OCI-LY1 (cell line): ENCODE data around the gene RTBDN.

Source experiments
- H2AFZ ChIP-seq: fragments of 200-600 bp; sonication (generic), shearing (Covaris generic); 2 replicates; pipeline ENCODE4 v1.6.0; 2014; ENCODE audit warnings: antibody characterized with exemption, mild to moderate bottlenecking, low read length
- H3F3A ChIP-seq: fragments of 200-600 bp; sonication (generic), shearing (Covaris generic); 2 replicates; pipeline ENCODE4 v1.6.0; 2014; ENCODE audit warnings: mild to moderate bottlenecking, antibody characterized with exemption, low read length, moderate library complexity; ENCODE audit not compliant: insufficient read depth
- H3K27ac ChIP-seq: fragments of 200-600 bp; sonication (generic); 2 replicates; pipeline ENCODE4 v1.5.1; 2014; ENCODE audit warnings: low read length, mixed run types, mild to moderate bottlenecking, low read depth; ENCODE audit not compliant: poor library complexity, severe bottlenecking
- H3K27me3 ChIP-seq: fragments of 200-600 bp; sonication (generic); 2 replicates; pipeline ENCODE4 v1.6.0; 2014; ENCODE audit warnings: antibody characterized with exemption, mild to moderate bottlenecking, low read length, moderate library complexity; ENCODE audit not compliant: insufficient read depth
- H3K36me3 ChIP-seq: fragments of 200-600 bp; sonication (generic); 2 replicates; pipeline ENCODE4 v1.6.1; 2014; ENCODE audit warnings: mild to moderate bottlenecking, antibody characterized with exemption, low read length, moderate library complexity, mixed read lengths; ENCODE audit not compliant: insufficient read depth
- H3K4me1 ChIP-seq: fragments of 200-600 bp; sonication (generic); 2 replicates; pipeline ENCODE4 v1.5.1; 2014; ENCODE audit warnings: mild to moderate bottlenecking, low read length, moderate library complexity; ENCODE audit not compliant: insufficient read depth, severe bottlenecking
- H3K4me2 ChIP-seq: fragments of 200-600 bp; sonication (generic), shearing (Covaris generic); 2 replicates; pipeline ENCODE4 v1.6.1; 2014; ENCODE audit warnings: low read length
- H3K4me3 ChIP-seq: fragments of 200-600 bp; sonication (generic); 2 replicates; pipeline ENCODE4 v1.5.1; 2014; ENCODE audit warnings: low read length, low read depth, mild to moderate bottlenecking, mixed read lengths; ENCODE audit not compliant: poor library complexity, severe bottlenecking
- H3K79me2 ChIP-seq: fragments of 200-600 bp; shearing (Covaris generic); 2 replicates; pipeline ENCODE4 v1.6.1; 2016; ENCODE audit warnings: mixed run types, low read length, mixed read lengths; ENCODE audit not compliant: insufficient read depth
- H3K9ac ChIP-seq: fragments of 200-600 bp; sonication (generic), shearing (Covaris generic); 2 replicates; pipeline ENCODE4 v1.6.1; 2014; ENCODE audit warnings: mild to moderate bottlenecking, low read length, mixed read lengths
- H3K9me2 ChIP-seq: fragments of 200-600 bp; sonication (generic), shearing (Covaris generic); 2 replicates; pipeline ENCODE4 v1.6.1; 2014; ENCODE audit warnings: low read depth, mild to moderate bottlenecking, low read length, mixed read lengths
- H3K9me3 ChIP-seq: fragments of 200-600 bp; shearing (Covaris generic); 2 replicates; pipeline ENCODE4 v1.6.1; 2014; ENCODE audit warnings: low read length, mixed read lengths
- H4K20me1 ChIP-seq: fragments of 200-600 bp; sonication (generic), shearing (Covaris generic); 2 replicates; pipeline ENCODE4 v1.6.0; 2016; ENCODE audit warnings: mild to moderate bottlenecking, low read length; ENCODE audit not compliant: insufficient read depth
- CTCF ChIP-seq: fragments of 200-600 bp; sonication (generic), shearing (Covaris generic); IDR thresholded peaks from 2 replicates; pipeline ENCODE4 v1.5.1; 2017; ENCODE audit warnings: mild to moderate bottlenecking, antibody characterized with exemption, low read length, moderate library complexity, mixed read lengths
- EZH2 ChIP-seq: fragments of 200-600 bp; sonication (generic), shearing (Covaris generic); IDR thresholded peaks from 2 replicates; pipeline ENCODE4 v1.8.0; 2017; ENCODE audit warnings: borderline replicate concordance, mixed run types, mild to moderate bottlenecking, antibody characterized with exemption, low read length, moderate library complexity, mixed read lengths

Gene RTBDN

GRCh38 chr19:12802267-12803106 is 31.9 kb downstream of the RTBDN start:
- Histone ChIP-seq H3K9me2 (no peaks in the 10 kb centered on the region), H4K20me1 (no peaks in the 10 kb centered on the region), H2AFZ (no peak overlapping the region), H3K27ac (no peak overlapping the region), H3K4me2 (peak overlapping the region; percentile 74), H3K9ac (peak overlapping the region; percentile 98; the same call in 1 of the 2 replicates), H3K36me3 (peaks cover 16% of the 10 kb centered on the region; the same call in 1 of the 2 replicates), H3K4me3 (peak overlapping the region; percentile 97), H3F3A (no peaks in the 10 kb centered on the region), H3K27me3 (no peaks in the 10 kb centered on the region), H3K79me2 (no peaks in the 10 kb centered on the region), H3K9me3 (no peaks in the 10 kb centered on the region), H3K4me1 (peaks cover 34% of the 10 kb centered on the region)
- no peak for TF ChIP-seq CTCF
- no peak for TF ChIP-seq EZH2

GRCh38 chr19:12801466-12802266 is 32.7 kb downstream of the RTBDN start, which contains the start of the genes PRDX2 and THSD8:
Gene PRDX2, minus strand, starts transcription at chr19:12801800. Its CDS starts 539 bp downstream, at chr19:12801261.
Gene THSD8, plus strand, starts transcription at chr19:12802069. Its CDS starts 3 bp downstream, at chr19:12802072.
- H4K20me1 ChIP-seq = no peaks in the 10 kb centered on the region
- H3K4me1 ChIP-seq = peaks cover 26% of the 10 kb centered on the region
- peak within 1 kb of the TSS; percentile 97 for H3K4me3 ChIP-seq
- H3K36me3 ChIP-seq = peaks cover 16% of the 10 kb centered on the region; the same call in 1 of the 2 replicates
- H3K27me3 ChIP-seq = no peaks in the 10 kb centered on the region
- no peaks in the 10 kb centered on the region for H3K9me2 ChIP-seq
- H2AFZ ChIP-seq = no peak within 1 kb of the TSS
- peak within 1 kb of the TSS; percentile 50 for H3K27ac ChIP-seq
- H3K4me2 ChIP-seq = peak within 1 kb of the TSS; percentile 74
- TF ChIP-seq EZH2 = no peak
- no peak for TF ChIP-seq CTCF
- no peaks in the 10 kb centered on the region for H3K79me2 ChIP-seq
- H3K9ac ChIP-seq = peak within 1 kb of the TSS; percentile 98
- H3F3A ChIP-seq = no peaks in the 10 kb centered on the region
- H3K9me3 ChIP-seq = no peaks in the 10 kb centered on the region

DNA sequence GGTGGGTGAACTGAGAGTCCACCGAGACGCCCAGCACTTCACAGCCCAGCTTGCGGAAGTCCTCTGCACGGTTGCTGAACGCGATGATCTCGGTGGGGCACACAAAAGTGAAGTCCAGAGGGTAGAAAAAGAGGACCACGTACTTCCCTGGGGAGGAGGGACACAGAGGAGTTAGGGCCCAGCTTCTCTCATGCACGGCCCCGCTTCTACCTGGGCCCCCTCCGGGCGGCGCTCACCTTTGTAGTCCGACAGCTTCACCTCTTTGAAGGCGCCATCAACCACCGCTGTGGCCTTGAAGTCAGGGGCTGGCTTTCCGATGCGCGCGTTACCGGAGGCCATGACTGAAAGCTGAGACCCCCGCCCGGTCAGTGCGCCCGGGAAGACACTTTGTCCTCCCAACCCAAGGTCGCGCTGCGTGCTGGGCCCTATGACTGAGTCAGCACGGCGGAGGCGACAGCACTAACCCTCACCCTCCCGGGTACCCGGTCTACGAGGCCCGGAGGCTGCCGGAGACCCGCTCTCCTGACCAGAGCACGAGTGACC is 33.4 kb downstream of the RTBDN start:
- Histone ChIP-seq H3K4me3 (peak overlapping the region; percentile 97), H3F3A (no peaks in the 10 kb centered on the region), H3K27ac (peak overlapping the region; percentile 50), H3K4me2 (peak overlapping the region; percentile 74), H2AFZ (no peak overlapping the region), H3K9me2 (no peaks in the 10 kb centered on the region), H4K20me1 (no peaks in the 10 kb centered on the region), H3K79me2 (no peaks in the 10 kb centered on the region), H3K9ac (peak overlapping the region; percentile 98), H3K36me3 (peaks cover 16% of the 10 kb centered on the region; the same call in 1 of the 2 replicates), H3K9me3 (no peaks in the 10 kb centered on the region), H3K4me1 (peaks cover 29% of the 10 kb centered on the region), H3K27me3 (no peaks in the 10 kb centered on the region)
- no peak for TF ChIP-seq CTCF
- no peak for TF ChIP-seq EZH2
